Right atrium auricular region (tissue), 2 donors: ENCODE results near the gene CNTN6. TPM values are rescaled to one million over a fixed set of nuclear protein-coding genes. Genes with fewer than 3 reads are reported as not detected.

Source experiments
- DNase-seq: peaks from one replicate; pipeline ENCODE4 v3.0.0-alpha.2; 2019; ENCODE audit warnings: low spot score
- H3K27ac ChIP-seq, 2 donors: fragments of 200-600 bp; sonication (generic); 1 replicate in 1 of 2; 2 replicates in 1 of 2; pipeline ENCODE4 v1.5.1; 2016 to 2019
- H3K27me3 ChIP-seq, 2 donors: fragments of 200-600 bp; sonication (generic); one replicate each; pipeline versions ENCODE4 v1.5.1 to v1.6.0; 2017 to 2019
- H3K36me3 ChIP-seq: fragments of 200-600 bp; sonication (generic); one replicate; pipeline ENCODE4 v1.5.1; 2016
- H3K4me1 ChIP-seq, 2 donors: fragments of 200-600 bp; sonication (generic); one replicate each; pipeline versions ENCODE4 v1.5.1 to v1.6.0; 2017 to 2019
- H3K4me3 ChIP-seq, 2 donors: fragments of 200-600 bp; sonication (generic); 1 replicate in 1 of 2; 2 replicates in 1 of 2; pipeline ENCODE4 v1.5.1; 2017 to 2019; ENCODE audit warnings: mild to moderate bottlenecking in 1 of 2, moderate library complexity in 1 of 2
- H3K9me3 ChIP-seq, 2 donors: fragments of 200-600 bp; sonication (generic); one replicate each; pipeline ENCODE4 v1.5.1; 2019
- CTCF ChIP-seq, 2 donors: fragments of 200-600 bp; sonication (generic); IDR thresholded peaks; one replicate each; pipeline ENCODE4 v1.5.1; 2019; ENCODE audit warnings: antibody characterized with exemption in 2 of 2
- total RNA-seq, 2 donors: library from RNA; depleted of rRNA; stranded (reverse); fragments of >200 nt; gene quantifications; one replicate each; pipeline ENCODE4 v1.1.0, GENCODE V29; 2016

Gene CNTN6
- total RNA-seq, 2 donors from 2014 or later: 0.28 TPM; not detected in 1

GRCh38 chr3:1092061-1092460, 763 bp upstream of the CNTN6 start:
- no peaks in the 10 kb centered on the region for H3K9me3 ChIP-seq
- H3K4me3 ChIP-seq: no peak overlapping the region
- DNase-seq: no peak
- H3K27ac ChIP-seq: no peak overlapping the region
- no peaks in the 10 kb centered on the region for H3K4me1 ChIP-seq
- no peak for TF ChIP-seq CTCF (IDR thresholded peaks at IDR 0.05)
- no peaks in the 10 kb centered on the region for H3K27me3 ChIP-seq
- no peaks in the 10 kb centered on the region for H3K36me3 ChIP-seq

DNA sequence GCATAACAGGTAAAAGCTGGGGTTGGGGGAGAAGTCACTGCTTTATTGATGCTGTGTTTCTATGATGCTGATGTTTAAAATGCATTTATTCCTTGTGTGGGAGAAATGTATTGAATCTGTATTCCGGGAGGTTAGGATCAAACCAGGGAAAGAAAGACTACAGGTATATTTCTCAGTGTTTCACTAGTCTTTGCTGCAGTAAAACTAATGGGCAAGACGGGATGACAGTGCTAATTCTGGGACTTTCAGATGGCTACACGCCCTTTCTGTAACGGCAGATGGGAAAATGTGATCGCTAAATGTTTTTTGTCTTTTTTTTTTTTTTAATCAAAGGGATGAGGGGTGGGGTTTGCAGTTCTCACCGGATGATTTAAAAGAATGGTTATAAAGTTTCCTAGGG, 393 bp downstream of the CNTN6 start:
- Histone ChIP-seq H3K27me3 (no peaks in the 10 kb centered on the region), H3K4me3 (no peak overlapping the region), H3K27ac (no peak overlapping the region), H3K9me3 (no peaks in the 10 kb centered on the region), H3K4me1 (no peaks in the 10 kb centered on the region), H3K36me3 (no peaks in the 10 kb centered on the region)
- DNase-seq: no peak
- no peak for TF ChIP-seq CTCF (IDR thresholded peaks at IDR 0.05)

DNA sequence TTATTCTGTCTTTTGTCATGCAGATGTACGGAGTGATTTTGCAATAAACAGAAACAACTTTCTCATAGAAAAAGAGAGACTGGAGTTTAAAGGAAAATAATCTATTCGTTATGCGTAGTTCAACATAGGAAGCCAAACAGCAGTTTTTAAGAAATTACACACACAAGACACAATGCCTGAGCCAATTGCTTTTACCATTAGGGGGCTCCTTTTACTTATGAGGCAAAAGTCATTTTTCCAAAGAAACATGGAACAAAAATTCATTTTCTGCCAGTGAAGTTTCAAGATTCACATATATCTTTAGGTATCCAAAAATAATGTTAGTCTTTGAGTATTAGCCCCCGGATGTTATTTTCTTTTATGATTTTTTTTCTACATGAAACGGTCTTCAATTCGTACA, 10.7 kb downstream of the CNTN6 start:
- Histone ChIP-seq H3K36me3 (no peaks in the 10 kb centered on the region), H3K27ac (no peak overlapping the region), H3K4me3 (no peak overlapping the region), H3K4me1 (no peaks in the 10 kb centered on the region), H3K27me3 (no peaks in the 10 kb centered on the region), H3K9me3 (peaks cover 0 to 8% of the 10 kb centered on the region in 2 donors)
- DNase-seq: no peak
- no peak for TF ChIP-seq CTCF (IDR thresholded peaks at IDR 0.05)

DNA sequence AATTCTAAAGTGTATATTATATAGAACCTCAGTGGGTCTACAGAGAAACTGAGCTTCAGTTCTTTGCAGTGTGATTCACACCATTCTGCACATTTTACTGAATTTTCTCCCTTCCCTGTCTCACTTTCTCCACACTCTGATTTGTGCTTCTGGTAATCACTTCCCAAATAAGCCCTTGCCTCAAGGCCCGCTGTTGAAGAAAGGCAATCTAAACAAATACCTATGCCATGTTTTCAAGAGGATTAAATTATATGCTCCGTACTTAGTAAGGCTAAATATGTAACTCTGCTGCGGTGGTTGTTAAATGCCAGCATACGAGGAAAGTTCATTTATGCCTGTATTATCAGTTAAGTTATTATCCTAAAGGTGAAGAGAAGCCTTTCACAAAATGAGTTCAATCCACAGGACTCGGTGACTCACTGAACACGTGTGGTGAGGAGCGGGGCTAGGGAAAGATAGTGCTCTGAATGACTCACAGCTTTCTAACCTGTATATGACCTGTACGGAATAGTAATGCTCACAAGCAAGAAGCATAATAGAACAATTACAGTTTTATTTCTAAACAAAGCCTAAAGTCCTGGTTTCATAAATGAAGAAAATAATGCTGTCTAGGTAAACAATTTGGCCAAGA, 25.1 kb downstream of the CNTN6 start:
- H3K27me3 ChIP-seq: no peaks in the 10 kb centered on the region
- no peak for DNase-seq
- no peak overlapping the region for H3K4me3 ChIP-seq
- H3K4me1 ChIP-seq: no peaks in the 10 kb centered on the region
- no peaks in the 10 kb centered on the region for H3K36me3 ChIP-seq
- H3K9me3 ChIP-seq: no peaks in the 10 kb centered on the region
- TF ChIP-seq CTCF (IDR thresholded peaks at IDR 0.05): no peak
- H3K27ac ChIP-seq: no peak overlapping the region

DNA sequence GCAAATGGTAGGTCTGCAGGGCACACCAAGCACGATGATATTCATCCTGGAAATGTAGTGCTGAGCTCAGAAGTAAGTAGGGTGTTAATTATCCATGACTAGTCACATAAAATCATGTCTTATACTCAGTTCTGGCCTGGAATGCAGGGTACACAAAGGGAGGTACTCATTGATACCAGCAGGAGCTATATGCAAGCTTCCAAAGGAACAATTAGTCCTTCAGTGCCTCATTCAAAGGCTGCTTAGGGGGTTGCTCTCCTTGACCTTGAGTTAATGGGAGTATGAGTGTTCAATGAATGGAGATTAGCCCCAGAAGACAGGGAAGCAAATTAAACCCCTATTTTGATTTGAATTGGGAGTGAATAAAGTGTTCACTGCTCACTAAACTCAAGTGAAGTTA, 38.3 kb downstream of the CNTN6 start:
- DNase-seq: no peak
- H3K27me3 ChIP-seq: no peaks in the 10 kb centered on the region
- H3K9me3 ChIP-seq: no peaks in the 10 kb centered on the region
- H3K27ac ChIP-seq: no peak overlapping the region
- no peaks in the 10 kb centered on the region for H3K4me1 ChIP-seq
- no peaks in the 10 kb centered on the region for H3K36me3 ChIP-seq
- TF ChIP-seq CTCF (IDR thresholded peaks at IDR 0.05): no peak
- no peak overlapping the region for H3K4me3 ChIP-seq

DNA sequence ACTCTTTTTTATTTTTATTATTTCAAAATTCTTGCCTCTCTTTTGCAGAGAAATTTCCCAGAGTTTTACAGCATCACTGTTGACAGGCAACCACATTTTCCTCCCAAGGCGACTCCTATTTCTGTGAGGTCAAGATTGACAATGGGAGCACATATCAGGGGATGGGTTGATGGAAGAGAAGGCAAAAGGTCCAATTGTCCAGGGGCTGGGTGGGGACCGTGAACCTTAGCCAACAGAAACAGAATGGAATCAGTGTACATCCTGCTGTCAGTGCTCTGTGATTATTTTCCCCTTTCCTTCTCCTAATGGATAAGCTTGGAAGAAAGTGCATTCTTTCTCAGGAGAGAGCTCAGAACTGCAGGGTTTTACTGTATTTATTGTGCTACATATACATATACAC, 42.4 kb downstream of the CNTN6 start:
- Histone ChIP-seq H3K27ac (no peak overlapping the region), H3K36me3 (no peaks in the 10 kb centered on the region), H3K27me3 (no peaks in the 10 kb centered on the region), H3K4me3 (no peak overlapping the region), H3K9me3 (no peaks in the 10 kb centered on the region), H3K4me1 (no peaks in the 10 kb centered on the region)
- no peak for TF ChIP-seq CTCF (IDR thresholded peaks at IDR 0.05)
- no peak for DNase-seq
